ENCODE results near the gene MPHOSPH10. TPM values are rescaled to one million over a fixed set of nuclear protein-coding genes. Genes with fewer than 3 reads are reported as not detected.
"Not testable (repeated sequence)": the region's sequence is repeated elsewhere in the genome, so short reads cannot be mapped to it uniquely, and the experiment has no call there.

The MPHOSPH10 gene
- total and polyA plus RNA-seq, 2 donors (not counting 1 experiment from before 2014, with no cell fraction given), result 5.6 to 51.8 TPM

DNA sequence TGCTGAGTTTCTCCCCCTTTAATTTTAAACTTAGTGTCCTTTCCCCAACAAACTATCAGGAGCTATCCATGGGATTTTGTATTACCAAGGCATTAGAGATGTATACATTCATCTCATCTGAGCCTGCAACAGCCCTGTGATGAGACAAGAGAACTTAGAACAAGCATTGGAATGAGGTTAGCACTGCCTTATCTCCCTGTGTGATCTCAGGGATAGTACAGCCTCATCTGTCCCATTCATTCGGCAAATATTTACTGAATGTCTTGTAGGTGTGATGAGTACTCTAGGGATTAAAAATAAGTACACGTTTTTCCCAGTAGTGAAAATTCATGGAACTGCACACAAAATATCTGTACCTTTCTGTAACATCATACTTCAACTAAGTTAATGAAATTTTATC lies 50.9 kb downstream of the MPHOSPH10 start:
- no peaks in the 10 kb centered on the region for H3K9me3 ChIP-seq (ENCODE audit: control extremely low read depth in 1 of 3, control insufficient read depth in 2 of 3, insufficient read depth in 1 of 3, low read length in 2 of 3)
- DNase-seq (no peak), ATAC-seq (ENCODE audit: low read depth) (no peak)
- peaks cover 5% of the 10 kb centered on the region for H3K27me3 Mint-ChIP-seq
- no peak overlapping the region for H3K27ac Mint-ChIP-seq
- H3K9me3 Mint-ChIP-seq (ENCODE audit: insufficient read depth), result no peaks in the 10 kb centered on the region
- intact Hi-C loops (cut with micrococcal nuclease), result no loop called here
- no peak overlapping the region for H3K4me3 Mint-ChIP-seq
- CTCF ChIA-PET, result no interaction called here
- no peaks in the 10 kb centered on the region for H3K4me1 ChIP-seq (ENCODE audit: control insufficient read depth in 2 of 2, insufficient read depth in 2 of 2, low read length in 2 of 2)
- no peak overlapping the region for H3K4me2 ChIP-seq (replicated peaks; ENCODE audit: low read depth, low read length, poor library complexity, severe bottlenecking)
- TF ChIP-seq, protein P1, sequence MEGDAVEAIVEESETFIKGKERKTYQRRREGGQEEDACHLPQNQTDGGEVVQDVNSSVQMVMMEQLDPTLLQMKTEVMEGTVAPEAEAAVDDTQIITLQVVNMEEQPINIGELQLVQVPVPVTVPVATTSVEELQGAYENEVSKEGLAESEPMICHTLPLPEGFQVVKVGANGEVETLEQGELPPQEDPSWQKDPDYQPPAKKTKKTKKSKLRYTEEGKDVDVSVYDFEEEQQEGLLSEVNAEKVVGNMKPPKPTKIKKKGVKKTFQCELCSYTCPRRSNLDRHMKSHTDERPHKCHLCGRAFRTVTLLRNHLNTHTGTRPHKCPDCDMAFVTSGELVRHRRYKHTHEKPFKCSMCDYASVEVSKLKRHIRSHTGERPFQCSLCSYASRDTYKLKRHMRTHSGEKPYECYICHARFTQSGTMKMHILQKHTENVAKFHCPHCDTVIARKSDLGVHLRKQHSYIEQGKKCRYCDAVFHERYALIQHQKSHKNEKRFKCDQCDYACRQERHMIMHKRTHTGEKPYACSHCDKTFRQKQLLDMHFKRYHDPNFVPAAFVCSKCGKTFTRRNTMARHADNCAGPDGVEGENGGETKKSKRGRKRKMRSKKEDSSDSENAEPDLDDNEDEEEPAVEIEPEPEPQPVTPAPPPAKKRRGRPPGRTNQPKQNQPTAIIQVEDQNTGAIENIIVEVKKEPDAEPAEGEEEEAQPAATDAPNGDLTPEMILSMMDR (IDR thresholded peaks at IDR 0.05), result no peak
- no peak for TF ChIP-seq EZH2 (IDR thresholded peaks at IDR 0.05; ENCODE audit: borderline replicate concordance, insufficient read depth, low read depth, low read length, poor library complexity, severe bottlenecking)
- H3K79me2 ChIP-seq (ENCODE audit: control insufficient read depth, insufficient read depth, low read length), result no peaks in the 10 kb centered on the region
- no peaks in the 10 kb centered on the region for H4K20me1 ChIP-seq (ENCODE audit: control insufficient read depth, insufficient read depth, low read length, poor library complexity, severe bottlenecking)
- POLR2A ChIA-PET, result no interaction called here
- H3K4me1 Mint-ChIP-seq, result peaks cover 1% of the 10 kb centered on the region
- H2AFZ ChIP-seq (ENCODE audit: insufficient read depth, low read depth, low read length, poor library complexity, severe bottlenecking), result no peak overlapping the region
- WGBS (ENCODE audit: insufficient coverage), result no CpG with 5 or more reads among the region's 2 CpGs
- H3K27me3 ChIP-seq (replicated peaks in 1 of 4; ENCODE audit: control extremely low read depth in 1 of 4, control insufficient read depth in 3 of 4, insufficient read depth in 4 of 4, low read length in 3 of 4), result no peaks in the 10 kb centered on the region
- H3K4me3 ChIP-seq (ENCODE audit: control extremely low read depth in 1 of 5, extremely low read depth in 1 of 5, insufficient read depth in 1 of 5, low read depth in 2 of 5, low read length in 4 of 5), result no peak overlapping the region
- H3K36me3 ChIP-seq (replicated peaks in 1 of 2; ENCODE audit: control extremely low read depth in 1 of 2, control insufficient read depth in 1 of 2, extremely low read depth in 1 of 2, insufficient read depth in 2 of 2, low read length in 1 of 2), result peaks cover 0 to 1% of the 10 kb centered on the region in 2 experiments
- H3K9ac ChIP-seq (ENCODE audit: low read length), result no peak overlapping the region
- no peak overlapping the region for H3K27ac ChIP-seq (ENCODE audit: low read length in 2 of 2)

DNA sequence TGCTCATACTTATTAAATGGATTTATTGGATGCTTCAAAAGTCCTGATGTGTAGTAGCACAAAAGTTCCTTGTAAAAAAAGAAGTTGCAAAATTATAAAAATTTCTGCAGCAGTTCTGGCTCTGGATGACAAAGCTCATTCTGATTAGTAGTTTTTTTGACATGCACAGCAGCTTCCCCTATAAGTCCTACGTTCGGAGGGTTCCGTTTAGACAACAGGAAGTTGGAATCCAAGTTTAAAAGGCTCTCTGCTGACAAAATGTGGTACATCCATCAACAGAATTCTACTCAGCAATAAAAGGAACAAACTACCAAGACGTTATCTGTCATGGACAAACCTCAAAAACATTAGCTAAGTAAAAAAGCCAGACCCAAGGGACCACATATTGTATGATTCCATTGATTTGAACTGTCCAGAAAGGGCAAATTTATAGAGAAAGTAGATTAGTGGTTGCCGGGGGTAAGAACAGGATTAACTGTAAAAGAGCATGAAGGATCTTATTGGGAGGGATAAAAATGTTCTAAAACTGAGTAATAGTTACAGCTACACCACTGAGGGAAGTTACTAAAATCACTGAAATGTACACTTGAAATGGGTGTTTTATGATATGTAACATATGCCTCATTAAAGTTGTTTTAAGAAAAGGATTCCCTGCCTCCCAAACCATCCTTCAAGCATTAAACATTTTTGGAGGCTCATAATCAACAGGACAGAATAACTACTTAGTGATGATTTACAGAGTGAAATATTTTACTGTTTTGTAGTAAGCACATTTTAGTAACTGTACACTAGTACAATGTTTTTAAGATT lies 53.1 kb downstream of the MPHOSPH10 start:
- H3K36me3 ChIP-seq (replicated peaks in 1 of 2; ENCODE audit: control extremely low read depth in 1 of 2, control insufficient read depth in 1 of 2, extremely low read depth in 1 of 2, insufficient read depth in 2 of 2, low read length in 1 of 2), result peaks cover 0 to 13% of the 10 kb centered on the region in 2 experiments
- H3K4me1 Mint-ChIP-seq; H3K27ac Mint-ChIP-seq; DNase-seq; H3K27ac ChIP-seq (ENCODE audit: low read length in 2 of 2); H3K4me3 ChIP-seq (ENCODE audit: control extremely low read depth in 1 of 5, extremely low read depth in 1 of 5, insufficient read depth in 1 of 5, low read depth in 2 of 5, low read length in 4 of 5); POLR2A ChIA-PET; ATAC-seq (ENCODE audit: low read depth); H3K79me2 ChIP-seq (ENCODE audit: control insufficient read depth, insufficient read depth, low read length); H3K27me3 Mint-ChIP-seq; H3K9me3 ChIP-seq (ENCODE audit: control extremely low read depth in 1 of 3, control insufficient read depth in 2 of 3, insufficient read depth in 1 of 3, low read length in 2 of 3); H3K4me1 ChIP-seq (ENCODE audit: control insufficient read depth in 2 of 2, insufficient read depth in 2 of 2, low read length in 2 of 2); intact Hi-C loops (cut with micrococcal nuclease); H3K9me3 Mint-ChIP-seq (ENCODE audit: insufficient read depth); H3K4me3 Mint-ChIP-seq; H2AFZ ChIP-seq (ENCODE audit: insufficient read depth, low read depth, low read length, poor library complexity, severe bottlenecking); H3K27me3 ChIP-seq (replicated peaks in 1 of 4; ENCODE audit: control extremely low read depth in 1 of 4, control insufficient read depth in 3 of 4, insufficient read depth in 4 of 4, low read length in 3 of 4); H4K20me1 ChIP-seq (ENCODE audit: control insufficient read depth, insufficient read depth, low read length, poor library complexity, severe bottlenecking); H3K4me2 ChIP-seq (replicated peaks; ENCODE audit: low read depth, low read length, poor library complexity, severe bottlenecking); H3K9ac ChIP-seq (ENCODE audit: low read length): not testable (repeated sequence)
- CTCF ChIA-PET, result interaction anchor here (1.3 kb wide), 1 partner anchor 99 kb away, joined by 4 read pairs; no protein-coding TSS in a partner anchor
- no CpG with 5 or more reads among the region's 5 CpGs for WGBS (ENCODE audit: insufficient coverage)
